NCI-H82 (cell line): ENCODE measurements around the gene DTNA.
"Not testable (repeated sequence)": the region's sequence is repeated elsewhere in the genome, so short reads cannot be mapped to it uniquely, and the experiment has no call there.

Experiments
- DNase-seq: peaks from one replicate; lab custom pipeline; 2025; lab: John Stamatoyannopoulos, UW

Gene DTNA

GRCh38 chr18:34709750-34710441 is at the start of gene DTNA:
Gene DTNA, plus strand, starts transcription at chr18:34710298. Its CDS starts 45,679 bp downstream, at chr18:34755977.
- DNase-seq: peak; percentile 6

GRCh38 chr18:34660572-34660971 is 49.5 kb upstream of the DTNA start:
- DNase-seq: no peak

- DNase-seq: peak; percentile 74
These were observed 48.5 kb upstream of the DTNA start for GRCh38 chr18:34661464-34662087.

- no peak for DNase-seq
These were observed 33.1 kb upstream of the DTNA start for GRCh38 chr18:34676816-34677574.

GRCh38 chr18:34689750-34690149 is 20.3 kb upstream of the DTNA start:
- DNase-seq: not testable (repeated sequence)

GRCh38 chr18:34691614-34692013 is 18.5 kb upstream of the DTNA start:
- DNase-seq: no peak

GRCh38 chr18:34694591-34695165 is 15.4 kb upstream of the DTNA start:
- DNase-seq: no peak

GRCh38 chr18:34695310-34695709 is 14.8 kb upstream of the DTNA start:
- DNase-seq: peak; percentile 9

GRCh38 chr18:34696671-34697070 is 13.4 kb upstream of the DTNA start:
- no peak for DNase-seq

- no peak for DNase-seq
These were observed 12.9 kb upstream of the DTNA start for GRCh38 chr18:34697233-34697632.

GRCh38 chr18:34697891-34698290 is 12.2 kb upstream of the DTNA start:
- no peak for DNase-seq

- no peak for DNase-seq
These were observed 8.2 kb upstream of the DTNA start for GRCh38 chr18:34701911-34702310.

GRCh38 chr18:34702814-34703213 is 7.3 kb upstream of the DTNA start:
- DNase-seq: no peak

GRCh38 chr18:34704074-34704473 is 6.0 kb upstream of the DTNA start:
- no peak for DNase-seq

- no peak for DNase-seq
These were observed 5.3 kb upstream of the DTNA start for GRCh38 chr18:34704823-34705222.

GRCh38 chr18:34707670-34708069 is 2.4 kb upstream of the DTNA start:
- peak; percentile 84 for DNase-seq

GRCh38 chr18:34709104-34709503 is 994 bp upstream of the DTNA start:
- DNase-seq: no peak

GRCh38 chr18:34710458-34710914 is 388 bp downstream of the DTNA start:
- DNase-seq: no peak

GRCh38 chr18:34710934-34711333 is 836 bp downstream of the DTNA start:
- peak; percentile 11 for DNase-seq

- DNase-seq: not testable (repeated sequence)
These were observed 6.0 kb downstream of the DTNA start for GRCh38 chr18:34716111-34716510.

GRCh38 chr18:34718610-34719009 is 8.5 kb downstream of the DTNA start:
- DNase-seq: no peak

GRCh38 chr18:34720220-34720619 is 10.1 kb downstream of the DTNA start:
- DNase-seq: no peak

GRCh38 chr18:34723143-34723542 is 13.0 kb downstream of the DTNA start:
- no peak for DNase-seq
